ENCODE results near the gene OPCML.

OPCML gene

DNA sequence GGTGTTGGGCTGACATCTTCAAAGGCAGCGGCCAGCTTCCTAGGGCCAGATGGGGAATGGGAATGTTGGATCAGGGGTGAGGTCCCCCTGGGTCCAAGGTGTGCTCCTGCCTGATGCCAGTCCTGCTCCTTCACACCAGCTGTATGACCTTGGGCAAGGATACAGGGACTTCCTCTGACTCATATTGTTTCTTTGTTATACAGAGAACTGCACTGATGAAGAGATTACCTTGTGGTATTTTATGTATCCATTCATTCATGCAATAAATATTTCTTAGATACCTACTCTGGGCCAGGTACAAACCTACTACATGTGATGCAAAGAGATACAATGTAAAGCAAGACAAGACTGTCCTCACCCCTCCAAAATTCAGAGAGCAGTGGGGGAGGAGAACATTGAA lies 3.9 kb upstream of the OPCML start:
- no peaks in the 10 kb centered on the region for H3K9me2 ChIP-seq (ENCODE audit: low read depth, low read length)
- H4K20me1 ChIP-seq (ENCODE audit: insufficient read depth, low read length): no peaks in the 10 kb centered on the region
- no peak for TF ChIP-seq EZH2 (IDR thresholded peaks at IDR 0.05; ENCODE audit: borderline replicate concordance, low read length)
- TF ChIP-seq CTCF (IDR thresholded peaks at IDR 0.05; ENCODE audit: low read length): no peak
- no peak overlapping the region for H3K4me3 ChIP-seq (ENCODE audit: low read depth, low read length, poor library complexity, severe bottlenecking)
- no peaks in the 10 kb centered on the region for H3K36me3 ChIP-seq (ENCODE audit: insufficient read depth, low read length)
- no peak overlapping the region for H3K9ac ChIP-seq (ENCODE audit: low read length)
- no peak overlapping the region for H3K4me2 ChIP-seq (ENCODE audit: low read length)
- H3K27me3 ChIP-seq (ENCODE audit: insufficient read depth, low read length): no peaks in the 10 kb centered on the region
- H3K27ac ChIP-seq (ENCODE audit: low read depth, low read length, poor library complexity, severe bottlenecking): no peak overlapping the region
- H3K9me3 ChIP-seq (ENCODE audit: low read length): no peaks in the 10 kb centered on the region
- no peaks in the 10 kb centered on the region for H3K4me1 ChIP-seq (ENCODE audit: insufficient read depth, low read length, severe bottlenecking)
- H3K79me2 ChIP-seq (ENCODE audit: insufficient read depth, low read length): no peaks in the 10 kb centered on the region
- no peak overlapping the region for H2AFZ ChIP-seq (ENCODE audit: low read length)
- H3F3A ChIP-seq (ENCODE audit: insufficient read depth, low read length): no peaks in the 10 kb centered on the region

DNA sequence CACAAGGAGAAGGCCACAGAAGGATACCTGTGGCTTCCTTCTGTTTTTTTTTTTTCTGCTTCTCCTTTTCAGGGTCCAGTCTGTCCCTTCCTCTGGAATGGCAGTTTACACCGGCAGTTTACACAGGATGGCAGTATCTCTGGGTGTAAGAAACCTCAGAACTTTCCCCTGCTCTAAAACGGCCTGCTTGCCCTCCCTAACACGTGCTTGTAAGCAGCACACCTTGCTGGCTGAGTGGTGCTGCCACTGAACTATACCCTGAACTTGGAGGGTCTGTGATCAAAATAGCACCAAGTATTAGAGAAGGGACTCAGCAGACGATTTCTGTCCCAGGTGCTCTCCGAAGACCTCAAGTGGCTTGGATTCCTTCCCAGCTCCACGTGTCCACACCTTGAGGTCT lies 904 bp upstream of the OPCML start:
- TF ChIP-seq CTCF (IDR thresholded peaks at IDR 0.05; ENCODE audit: low read length) (no peak), EZH2 (IDR thresholded peaks at IDR 0.05; ENCODE audit: borderline replicate concordance, low read length) (no peak)
- no peak overlapping the region for H3K27ac ChIP-seq (ENCODE audit: low read depth, low read length, poor library complexity, severe bottlenecking)
- no peak overlapping the region for H3K9ac ChIP-seq (ENCODE audit: low read length)
- H3K36me3 ChIP-seq (ENCODE audit: insufficient read depth, low read length): no peaks in the 10 kb centered on the region
- H3K79me2 ChIP-seq (ENCODE audit: insufficient read depth, low read length): no peaks in the 10 kb centered on the region
- no peak overlapping the region for H3K4me3 ChIP-seq (ENCODE audit: low read depth, low read length, poor library complexity, severe bottlenecking)
- H3K4me1 ChIP-seq (ENCODE audit: insufficient read depth, low read length, severe bottlenecking): no peaks in the 10 kb centered on the region
- H3K9me2 ChIP-seq (ENCODE audit: low read depth, low read length): no peaks in the 10 kb centered on the region
- no peaks in the 10 kb centered on the region for H4K20me1 ChIP-seq (ENCODE audit: insufficient read depth, low read length)
- no peaks in the 10 kb centered on the region for H3F3A ChIP-seq (ENCODE audit: insufficient read depth, low read length)
- H3K9me3 ChIP-seq (ENCODE audit: low read length): no peaks in the 10 kb centered on the region
- H3K4me2 ChIP-seq (ENCODE audit: low read length): no peak overlapping the region
- H3K27me3 ChIP-seq (ENCODE audit: insufficient read depth, low read length): no peaks in the 10 kb centered on the region
- H2AFZ ChIP-seq (ENCODE audit: low read length): no peak overlapping the region

- Histone ChIP-seq H2AFZ (ENCODE audit: low read length) (no peak overlapping the region), H3K9ac (ENCODE audit: low read length) (no peak overlapping the region), H3K4me3 (ENCODE audit: low read depth, low read length, poor library complexity, severe bottlenecking) (no peak overlapping the region)
Measured at GRCh38 chr11:133531458-133531857, 843 bp downstream of the OPCML start.

More at GRCh38 chr11:133531458-133531857, 843 bp downstream of the OPCML start:
- H3K9me3 ChIP-seq (ENCODE audit: low read length): no peaks in the 10 kb centered on the region
- H3K36me3 ChIP-seq (ENCODE audit: insufficient read depth, low read length): no peaks in the 10 kb centered on the region
- no peaks in the 10 kb centered on the region for H3K79me2 ChIP-seq (ENCODE audit: insufficient read depth, low read length)
- H3K27me3 ChIP-seq (ENCODE audit: insufficient read depth, low read length): no peaks in the 10 kb centered on the region
- no peaks in the 10 kb centered on the region for H4K20me1 ChIP-seq (ENCODE audit: insufficient read depth, low read length)
- H3K4me2 ChIP-seq (ENCODE audit: low read length): no peak overlapping the region
- TF ChIP-seq CTCF (IDR thresholded peaks at IDR 0.05; ENCODE audit: low read length) (no peak), EZH2 (IDR thresholded peaks at IDR 0.05; ENCODE audit: borderline replicate concordance, low read length) (no peak)
- no peaks in the 10 kb centered on the region for H3F3A ChIP-seq (ENCODE audit: insufficient read depth, low read length)
- H3K4me1 ChIP-seq (ENCODE audit: insufficient read depth, low read length, severe bottlenecking): no peaks in the 10 kb centered on the region
- no peak overlapping the region for H3K27ac ChIP-seq (ENCODE audit: low read depth, low read length, poor library complexity, severe bottlenecking)
- H3K9me2 ChIP-seq (ENCODE audit: low read depth, low read length): no peaks in the 10 kb centered on the region

Data from OCI-LY1 (cell line).